ENCODE results near the gene ZDHHC7.

The ZDHHC7 gene

GRCh38 chr16:85018529-85019236 lies 7.3 kb upstream of the ZDHHC7 start:
- no peak for DNase-seq

GRCh38 chr16:85017633-85018032 lies 6.3 kb upstream of the ZDHHC7 start:
- no peak for DNase-seq

GRCh38 chr16:85017151-85017550 lies 5.8 kb upstream of the ZDHHC7 start:
- no peak for DNase-seq

- no peak for DNase-seq
These were observed 4.3 kb upstream of the ZDHHC7 start for GRCh38 chr16:85015481-85016187.

- DNase-seq = no peak
These were observed 3.0 kb upstream of the ZDHHC7 start for GRCh38 chr16:85014311-85014710.

GRCh38 chr16:85011846-85012284 lies 530 bp upstream of the ZDHHC7 start:
- DNase-seq = no peak

- DNase-seq = no peak
These were observed 847 bp downstream of the ZDHHC7 start for GRCh38 chr16:85010446-85010930.

GRCh38 chr16:85008271-85008670 lies 3.1 kb downstream of the ZDHHC7 start:
- DNase-seq = no peak

- DNase-seq = no peak
These were observed 3.7 kb downstream of the ZDHHC7 start for GRCh38 chr16:85007496-85008214.

- DNase-seq = no peak
These were observed 4.7 kb downstream of the ZDHHC7 start for GRCh38 chr16:85006639-85007038.

GRCh38 chr16:85005285-85006069 lies 5.9 kb downstream of the ZDHHC7 start:
- no peak for DNase-seq

GRCh38 chr16:85004587-85005205 lies 6.6 kb downstream of the ZDHHC7 start:
- DNase-seq = no peak

GRCh38 chr16:85003725-85004586 lies 7.4 kb downstream of the ZDHHC7 start:
- no peak for DNase-seq

- DNase-seq = no peak
These were observed 8.3 kb downstream of the ZDHHC7 start for GRCh38 chr16:85003076-85003475.

GRCh38 chr16:85002608-85003007 lies 8.7 kb downstream of the ZDHHC7 start:
- DNase-seq = no peak

- no peak for DNase-seq
These were observed 9.2 kb downstream of the ZDHHC7 start for GRCh38 chr16:85002099-85002541.

- no peak for DNase-seq
These were observed 11.4 kb downstream of the ZDHHC7 start for GRCh38 chr16:84999857-85000480.

GRCh38 chr16:84999200-84999599 lies 12.1 kb downstream of the ZDHHC7 start:
- no peak for DNase-seq

- no peak for DNase-seq
These were observed 15.0 kb downstream of the ZDHHC7 start for GRCh38 chr16:84996365-84996764.

GRCh38 chr16:84995663-84996062 lies 15.7 kb downstream of the ZDHHC7 start:
- no peak for DNase-seq

- no peak for DNase-seq
These were observed 17.4 kb downstream of the ZDHHC7 start for GRCh38 chr16:84993926-84994325.

Data from RPMI8226 (cell line).